GM19452 (cell line): Measurements from ENCODE around the gene RETN.
"Not testable (repeated sequence)": the region's sequence is repeated elsewhere in the genome, so short reads cannot be mapped to it uniquely, and the experiment has no call there.

Experiments
- ATAC-seq: cut with Tn5 transposase; IDR thresholded peaks from one replicate; pipeline ENCODE4 v1.9.1; 2021; ENCODE audit not compliant: unreplicated experiment

The RETN gene

GRCh38 chr19:7637374-7638256, 31.2 kb upstream of the RETN start:
- ATAC-seq = no peak

DNA sequence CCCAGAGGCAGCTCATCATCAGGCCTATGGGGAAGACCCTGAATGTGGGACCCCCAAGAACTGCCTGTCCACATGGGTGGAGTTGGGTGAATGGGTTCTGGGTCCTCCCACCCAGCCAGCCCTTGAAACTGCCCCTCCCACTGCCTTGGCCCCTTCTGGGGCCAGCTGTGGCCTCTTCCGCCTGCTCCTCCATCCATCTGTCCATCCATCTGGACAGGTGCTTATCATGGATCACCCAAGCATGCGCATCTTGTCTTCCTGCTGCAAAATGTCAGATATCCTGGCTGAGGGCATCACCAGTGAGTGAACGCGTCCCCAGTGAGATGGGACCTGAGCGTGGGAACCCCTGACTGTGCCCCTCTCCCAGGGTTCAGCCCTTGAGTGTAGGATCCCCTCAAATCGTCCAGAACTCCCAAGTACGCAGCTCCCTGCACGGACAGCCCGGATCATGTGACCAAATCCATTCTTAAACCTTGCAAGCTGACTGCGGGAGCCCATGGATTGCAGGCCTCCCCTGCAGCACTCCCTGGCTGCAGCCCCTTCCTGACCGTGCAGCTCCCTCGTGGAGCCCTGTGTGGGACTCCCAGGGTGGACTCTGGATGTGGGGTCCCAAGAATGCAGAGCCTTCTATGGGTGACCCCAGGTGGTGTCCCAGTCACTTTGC, 29.9 kb upstream of the RETN start:
- ATAC-seq = no peak

DNA sequence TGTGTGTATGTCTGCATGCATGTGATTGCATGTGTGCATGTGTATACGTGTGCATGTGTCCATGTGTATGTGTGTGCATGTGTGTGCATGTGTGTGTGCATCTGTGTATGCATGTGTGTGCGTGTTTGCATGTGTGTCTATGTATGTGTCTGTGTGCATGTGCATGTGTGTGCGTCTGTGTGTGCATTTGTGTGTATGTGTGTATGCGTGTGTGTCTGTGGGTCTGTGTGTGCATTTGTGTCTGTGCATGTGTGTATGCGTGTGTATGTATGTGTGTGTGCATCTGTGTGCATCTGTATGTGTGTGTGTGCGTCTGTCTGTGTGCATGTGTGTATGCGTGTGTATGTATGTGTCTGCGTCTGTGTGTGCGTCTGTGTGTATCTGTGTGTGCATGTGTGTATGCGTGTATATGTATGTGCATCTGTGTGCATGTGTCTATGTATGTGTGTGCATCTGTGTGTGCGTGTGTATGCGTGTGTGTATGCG, 28.9 kb upstream of the RETN start:
- no peak for ATAC-seq

DNA sequence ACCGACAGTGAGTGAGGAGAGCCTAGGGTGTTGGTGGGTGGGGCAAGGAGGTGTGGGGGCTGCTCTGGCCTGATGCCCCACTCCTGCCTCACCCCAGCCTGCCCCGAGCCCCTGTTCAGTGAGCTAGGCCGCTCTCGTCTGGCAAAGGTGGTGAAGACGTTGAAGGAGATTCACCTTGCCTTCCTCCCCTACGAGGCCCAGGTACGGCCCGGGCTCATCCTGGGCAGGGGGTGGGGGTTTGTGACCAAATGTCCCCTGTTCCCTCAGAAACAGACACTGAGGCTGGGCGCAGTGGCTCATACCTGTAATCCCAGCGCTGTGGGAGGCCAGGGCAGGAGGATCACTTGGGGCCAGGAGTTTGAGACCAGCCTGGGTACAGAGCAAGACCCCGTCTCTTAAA, 28.0 kb upstream of the RETN start:
- ATAC-seq = no peak

DNA sequence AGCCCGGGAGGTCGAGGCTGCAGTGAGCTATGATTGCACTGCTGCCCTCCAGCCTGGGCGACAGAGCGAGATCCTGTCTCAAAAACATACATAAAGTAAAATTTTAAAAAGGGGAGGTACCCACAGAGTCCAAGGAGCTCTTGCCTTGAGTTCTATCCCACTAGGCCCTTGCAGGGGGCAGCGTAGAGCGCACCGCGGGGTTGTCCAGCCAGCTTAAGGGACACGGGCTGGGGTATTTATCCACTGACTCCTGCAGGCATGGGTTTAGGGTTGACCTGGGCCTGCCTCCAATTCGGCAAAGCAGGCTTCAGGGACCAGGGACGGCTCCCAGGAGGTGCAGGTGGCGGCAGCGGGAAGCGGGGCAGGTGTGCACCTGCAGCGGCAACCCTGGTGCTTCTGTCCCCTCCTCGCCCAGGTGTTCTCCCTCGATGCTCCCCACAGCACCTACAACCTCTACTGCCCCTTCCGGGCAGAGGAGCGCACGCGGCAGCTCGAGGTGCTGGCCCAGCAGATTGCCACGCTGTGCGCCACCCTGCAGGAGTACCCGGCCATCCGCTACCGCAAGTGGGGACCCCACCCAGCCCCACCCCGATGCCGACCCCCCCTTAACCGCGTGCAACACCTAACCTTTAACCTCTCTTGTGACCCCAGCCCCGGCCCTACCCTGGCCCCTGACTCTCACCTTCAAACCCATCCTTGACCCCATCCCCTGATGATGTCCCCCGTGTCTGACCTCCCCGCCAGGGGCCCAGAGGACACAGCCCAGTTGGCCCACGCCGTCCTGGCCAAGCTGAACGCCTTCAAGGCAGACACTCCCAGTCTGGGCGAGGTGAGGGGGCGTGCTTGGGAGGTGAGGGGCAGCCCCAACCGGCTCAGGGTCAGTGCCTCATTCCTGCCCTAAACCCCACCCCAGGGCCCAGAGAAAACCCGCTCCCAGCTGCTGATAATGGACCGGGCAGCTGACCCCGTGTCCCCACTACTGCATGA, 27.3 kb upstream of the RETN start:
- no peak for ATAC-seq

- no peak for ATAC-seq
Observed at GRCh38 chr19:7642295-7643030, 26.4 kb upstream of the RETN start.

DNA sequence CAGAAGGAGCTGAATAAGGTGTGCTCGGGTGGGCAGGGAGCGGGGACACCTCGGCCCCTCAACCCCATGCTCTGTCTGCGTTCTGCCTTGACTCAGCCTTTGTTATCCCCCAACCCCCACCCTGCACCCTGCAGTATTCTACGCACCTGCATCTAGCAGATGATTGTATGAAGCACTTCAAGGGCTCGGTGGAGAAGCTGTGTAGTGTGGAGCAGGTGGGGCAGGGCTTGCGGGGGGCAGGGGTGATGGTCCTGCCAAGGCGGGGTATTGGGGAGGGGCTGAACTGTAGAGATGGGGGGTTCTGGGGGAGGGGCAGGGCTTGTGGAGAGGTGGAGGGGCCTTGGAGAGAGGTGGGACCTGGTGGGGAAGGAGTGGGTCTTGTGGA, 25.8 kb upstream of the RETN start:
- ATAC-seq = no peak

- not testable (repeated sequence) for ATAC-seq
Observed at GRCh38 chr19:7643629-7644549, 25.0 kb upstream of the RETN start.

GRCh38 chr19:7644550-7644877, 24.3 kb upstream of the RETN start:
- no peak for ATAC-seq

GRCh38 chr19:7645163-7645562, 23.7 kb upstream of the RETN start:
- ATAC-seq = no peak

DNA sequence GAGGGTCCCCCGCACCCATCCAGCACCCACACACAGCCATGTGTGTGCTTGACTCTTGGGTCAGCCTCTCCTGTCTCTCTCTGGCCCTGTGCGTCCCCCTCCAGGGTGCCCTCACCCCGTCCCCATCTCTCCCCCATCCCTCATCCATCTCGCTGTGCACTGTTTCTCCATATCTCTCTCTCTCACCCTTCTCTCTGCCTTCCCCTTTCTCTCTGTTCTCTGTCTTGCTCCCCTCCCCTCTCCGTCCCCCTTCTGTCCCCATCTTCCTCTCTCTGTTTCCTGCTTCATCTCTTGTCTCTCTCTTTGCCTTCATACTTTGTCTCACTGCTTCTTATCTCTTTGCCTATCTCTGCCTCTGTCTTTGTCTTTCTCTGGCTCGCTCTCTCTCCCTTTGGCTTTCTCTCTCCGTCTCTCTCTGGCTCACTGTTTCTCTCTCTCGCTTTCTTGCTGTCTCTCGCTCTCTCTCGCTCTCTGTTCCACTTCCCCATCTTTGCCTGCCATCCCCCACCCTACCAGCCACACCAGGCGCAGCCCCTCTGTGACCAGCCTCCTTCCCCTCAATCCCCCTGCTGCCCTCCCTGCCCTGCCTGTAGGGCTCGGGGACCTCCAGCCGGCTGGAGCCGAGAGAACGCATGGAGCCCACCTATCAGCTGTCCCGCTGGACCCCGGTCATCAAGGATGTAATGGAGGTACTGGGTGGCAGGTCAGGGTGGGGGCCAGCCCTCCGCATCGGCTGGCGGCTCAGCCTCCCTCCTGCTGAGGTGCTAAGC, 23.0 kb upstream of the RETN start:
- no peak for ATAC-seq

DNA sequence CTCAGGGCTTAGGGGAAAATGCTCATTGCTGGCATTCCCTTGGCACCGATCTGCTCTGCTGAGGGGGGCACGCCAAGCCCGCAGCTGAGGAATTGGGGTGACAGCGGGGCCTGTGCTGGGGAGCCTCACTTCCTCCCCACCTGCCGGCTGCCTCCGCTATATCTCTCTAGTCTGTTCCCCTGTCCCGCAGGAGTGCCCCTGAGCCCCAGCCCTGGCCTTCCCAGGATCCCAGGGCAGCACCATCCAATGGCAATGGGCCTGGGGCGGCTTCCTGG, 22.5 kb upstream of the RETN start:
- ATAC-seq = no peak

GRCh38 chr19:7647156-7647555, 21.7 kb upstream of the RETN start:
- no peak for ATAC-seq

DNA sequence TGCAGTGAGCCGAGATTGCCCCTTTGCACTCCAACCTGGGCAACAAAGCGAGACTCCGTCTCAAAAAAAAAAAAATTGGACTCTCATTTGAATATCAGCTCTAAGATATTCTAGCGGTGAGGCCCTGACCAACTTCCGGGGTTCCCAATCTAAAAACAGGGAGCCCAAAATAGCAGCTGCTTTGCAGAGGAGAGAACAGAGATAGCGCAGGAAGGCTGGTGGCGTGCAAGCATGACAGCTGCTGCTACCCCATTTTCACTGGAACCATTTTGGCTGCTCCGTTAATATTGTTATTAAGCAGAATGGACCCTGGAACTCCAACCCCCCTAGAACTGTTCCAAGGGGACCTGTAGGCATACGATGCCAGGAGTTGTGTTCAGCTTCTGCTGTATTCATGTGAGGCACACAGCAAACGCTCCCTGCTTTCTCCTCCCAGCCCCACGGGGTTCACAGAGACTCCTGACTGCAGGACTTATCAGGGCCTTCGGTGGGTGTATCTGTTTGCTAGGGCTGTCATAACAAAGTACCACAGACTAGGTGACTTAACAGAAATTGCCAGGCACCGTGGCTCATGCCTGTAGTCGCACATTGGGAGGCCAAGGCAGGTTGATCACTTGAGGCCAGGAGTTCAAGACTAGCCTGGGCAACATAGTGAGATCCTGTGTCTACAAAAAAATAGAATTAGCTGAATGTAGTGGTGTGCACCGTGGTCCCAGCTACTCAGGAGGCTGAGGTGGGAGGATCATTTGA, 20.4 kb upstream of the RETN start:
- ATAC-seq = no peak

GRCh38 chr19:7650148-7650547, 18.7 kb upstream of the RETN start:
- ATAC-seq = no peak

GRCh38 chr19:7652061-7652641, 16.7 kb upstream of the RETN start:
- no peak for ATAC-seq

DNA sequence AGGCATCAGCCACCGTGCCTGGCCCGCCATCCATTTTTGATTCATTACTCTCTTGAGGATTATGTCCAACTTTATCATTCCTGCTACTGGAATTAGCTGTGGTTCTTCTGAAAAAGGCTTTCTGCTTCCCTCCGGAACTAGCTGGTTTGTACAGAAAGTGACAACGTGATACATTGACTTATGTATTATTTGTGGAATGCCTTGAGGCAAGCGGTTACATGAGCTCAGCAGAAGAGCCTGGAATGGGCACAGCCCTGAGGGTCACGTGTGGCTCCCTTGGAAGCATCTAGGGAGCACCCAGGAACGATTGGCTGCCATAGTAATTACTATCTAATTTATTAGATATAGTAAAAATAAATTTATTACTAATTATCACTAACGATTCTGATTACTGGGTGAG, 14.4 kb upstream of the RETN start:
- ATAC-seq = no peak

DNA sequence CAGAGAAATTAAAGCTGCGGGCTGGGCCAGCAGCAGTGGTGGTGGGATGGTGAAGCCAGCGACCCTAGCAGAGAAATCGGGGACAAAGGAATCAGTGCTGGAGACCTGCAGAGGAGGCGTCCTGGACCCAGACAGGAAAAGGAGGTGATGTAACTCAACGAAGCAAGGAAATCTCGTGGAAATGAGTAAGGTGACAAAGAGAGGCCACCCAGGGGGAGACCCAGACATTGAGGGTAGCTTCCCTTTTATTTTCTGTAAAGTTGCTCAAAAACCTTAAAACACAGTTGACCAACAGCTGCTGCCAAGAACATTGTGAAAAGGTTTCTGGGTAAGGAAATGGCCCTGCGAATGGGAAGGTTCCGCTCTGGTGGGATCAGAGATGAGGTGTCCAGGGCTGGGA, 13.3 kb upstream of the RETN start:
- no peak for ATAC-seq
